ENCODE measurements around the gene GLB1L3. TPM values are rescaled to one million over a fixed set of nuclear protein-coding genes. Genes with fewer than 3 reads are reported as not detected.

GLB1L3 gene
- total and polyA plus RNA-seq, 2 of the 4 experiments (the other 2 are of a cell fraction) = not detected

- no peak overlapping the region for H2AK5ac ChIP-seq (ENCODE audit: low read depth, low read length)
- H2AK9ac ChIP-seq (replicated peaks; ENCODE audit: low read depth, low read length, poor library complexity) = no peak overlapping the region
- H3K56ac ChIP-seq (ENCODE audit: extremely low read depth, insufficient read depth, low read length) = no peak overlapping the region
- H4K91ac ChIP-seq (ENCODE audit: insufficient read depth, low read depth, low read length) = no peak overlapping the region
- H3K4me1 ChIP-seq (ENCODE audit: control insufficient read depth, insufficient read depth, low read length) = no peaks in the 10 kb centered on the region
- no TSS peak for BruUV-seq (replicated peaks)
- DNase-seq (no peak), ATAC-seq (ENCODE audit: low read depth) (no peak)
- H3K36me3 ChIP-seq (ENCODE audit: control insufficient read depth, insufficient read depth, low read length) = no peaks in the 10 kb centered on the region
- no peak overlapping the region for H2AFZ ChIP-seq (replicated peaks; ENCODE audit: low read length, poor library complexity)
- H4K20me1 ChIP-seq (ENCODE audit: insufficient read depth, low read length) = no peaks in the 10 kb centered on the region
- 65% methylated on average over 2 of the region's 10 CpGs; no CpG with 5 or more reads in 1 of the 2 experiments for WGBS, 2 experiments (ENCODE audit: extremely low coverage in 2 of 2, insufficient read length in 1 of 2)
- no peak overlapping the region for H4K8ac ChIP-seq (ENCODE audit: low read depth in 2 of 2, low read length in 2 of 2)
- H3K79me1 ChIP-seq (ENCODE audit: low read depth in 1 of 2, low read length in 2 of 2) = no peaks in the 10 kb centered on the region
- no peak overlapping the region for H3K9ac ChIP-seq (ENCODE audit: low read depth, low read length)
- H2BK20ac ChIP-seq (ENCODE audit: low read depth, low read length) = no peak overlapping the region
- H3K27ac ChIP-seq (ENCODE audit: insufficient read depth, low read length) = no peak overlapping the region
- H3K4ac ChIP-seq (ENCODE audit: low read depth, low read length) = no peak overlapping the region
- no peak overlapping the region for H3K18ac ChIP-seq (ENCODE audit: low read depth, low read length)
- H2BK120ac ChIP-seq (ENCODE audit: low read depth, low read length) = no peak overlapping the region
- H2BK15ac ChIP-seq (ENCODE audit: low read depth, low read length) = no peak overlapping the region
- H3K4me3 ChIP-seq (ENCODE audit: insufficient read depth, low read depth, low read length) = no peak overlapping the region
- no peak overlapping the region for H4K5ac ChIP-seq (ENCODE audit: low read depth, low read length)
- H3K14ac ChIP-seq (replicated peaks; ENCODE audit: low read depth, low read length) = no peak overlapping the region
- peaks cover 3% of the 10 kb centered on the region for H3K9me3 ChIP-seq (ENCODE audit: control insufficient read depth, insufficient read depth, low read length)
- TF ChIP-seq USF2 (IDR thresholded peaks at IDR 0.05; ENCODE audit: low read depth, low read length) (no peak), MAFK (IDR thresholded peaks at IDR 0.05; ENCODE audit: low read depth, low read length) (no peak), CEBPB (IDR thresholded peaks at IDR 0.05; ENCODE audit: low read depth, low read length) (no peak), MAZ (IDR thresholded peaks at IDR 0.05; ENCODE audit: borderline replicate concordance, low read depth, low read length) (no peak)
- TF ChIP-seq, protein P1, sequence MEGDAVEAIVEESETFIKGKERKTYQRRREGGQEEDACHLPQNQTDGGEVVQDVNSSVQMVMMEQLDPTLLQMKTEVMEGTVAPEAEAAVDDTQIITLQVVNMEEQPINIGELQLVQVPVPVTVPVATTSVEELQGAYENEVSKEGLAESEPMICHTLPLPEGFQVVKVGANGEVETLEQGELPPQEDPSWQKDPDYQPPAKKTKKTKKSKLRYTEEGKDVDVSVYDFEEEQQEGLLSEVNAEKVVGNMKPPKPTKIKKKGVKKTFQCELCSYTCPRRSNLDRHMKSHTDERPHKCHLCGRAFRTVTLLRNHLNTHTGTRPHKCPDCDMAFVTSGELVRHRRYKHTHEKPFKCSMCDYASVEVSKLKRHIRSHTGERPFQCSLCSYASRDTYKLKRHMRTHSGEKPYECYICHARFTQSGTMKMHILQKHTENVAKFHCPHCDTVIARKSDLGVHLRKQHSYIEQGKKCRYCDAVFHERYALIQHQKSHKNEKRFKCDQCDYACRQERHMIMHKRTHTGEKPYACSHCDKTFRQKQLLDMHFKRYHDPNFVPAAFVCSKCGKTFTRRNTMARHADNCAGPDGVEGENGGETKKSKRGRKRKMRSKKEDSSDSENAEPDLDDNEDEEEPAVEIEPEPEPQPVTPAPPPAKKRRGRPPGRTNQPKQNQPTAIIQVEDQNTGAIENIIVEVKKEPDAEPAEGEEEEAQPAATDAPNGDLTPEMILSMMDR (conservative IDR thresholded peaks at IDR 0.05; ENCODE audit: low read depth, low read length) = no peak
- H3K4me2 ChIP-seq (ENCODE audit: low read depth, low read length) = no peak overlapping the region
- dilution Hi-C loops (cut with HindIII; ENCODE audit: low sequenced_read_pairs, unreplicated experiment) = no loop called here
- intact Hi-C loops (cut with micrococcal nuclease) = no loop called here
- ChIA-PET POLR2A (ENCODE audit: unreplicated experiment) (no interaction called here), CTCF (no interaction called here)
- no peaks in the 10 kb centered on the region for H3K27me3 ChIP-seq (ENCODE audit: control insufficient read depth, insufficient read depth, low read length)
- H3K9me1 ChIP-seq (ENCODE audit: insufficient read depth, low read length) = no peaks in the 10 kb centered on the region
- no peak overlapping the region for H3K23ac ChIP-seq (ENCODE audit: low read depth, low read length)
- H2BK5ac ChIP-seq (ENCODE audit: low read depth, low read length, poor library complexity, severe bottlenecking) = no peak overlapping the region
- in situ Hi-C loops (cut with MboI; ENCODE audit: low sequenced_read_pairs) = no loop called here
Measured at GRCh38 chr11:134313379-134313778, 37.2 kb downstream of the GLB1L3 start.

Data from IMR-90 (cell line).